Measurements from ENCODE around the gene NTMT1.

The NTMT1 gene

GRCh38 chr9:129637673-129638439 is 11.9 kb downstream of the NTMT1 start:
- no peak for DNase-seq

- no peak for DNase-seq
These were observed 13.2 kb downstream of the NTMT1 start for GRCh38 chr9:129639034-129639630.

- DNase-seq: no peak
These were observed 13.8 kb downstream of the NTMT1 start for GRCh38 chr9:129639756-129640085.

GRCh38 chr9:129640086-129640870 is 14.3 kb downstream of the NTMT1 start:
- peak; percentile 42 for DNase-seq

GRCh38 chr9:129640871-129641749 is 15.1 kb downstream of the NTMT1 start:
- DNase-seq: no peak

GRCh38 chr9:129641750-129642585 is 16.0 kb downstream of the NTMT1 start, which contains the start of gene ASB6:
ASB6 (minus strand) TSS chr9:129642151; CDS start chr9:129641999, 152 bp downstream.
- DNase-seq: peak; percentile 97

GRCh38 chr9:129643706-129644105 is 17.7 kb downstream of the NTMT1 start:
- no peak for DNase-seq

- DNase-seq: no peak
These were observed 18.4 kb downstream of the NTMT1 start for GRCh38 chr9:129644365-129644764.

- no peak for DNase-seq
These were observed 18.9 kb downstream of the NTMT1 start for GRCh38 chr9:129644902-129645301.

- no peak for DNase-seq
These were observed 20.3 kb downstream of the NTMT1 start for GRCh38 chr9:129646252-129646651.

GRCh38 chr9:129646654-129647053 is 20.7 kb downstream of the NTMT1 start:
- DNase-seq: no peak

GRCh38 chr9:129647635-129648034 is 21.7 kb downstream of the NTMT1 start:
- DNase-seq: no peak

GRCh38 chr9:129648092-129648763 is 22.3 kb downstream of the NTMT1 start:
- peak; percentile 85 for DNase-seq

- no peak for DNase-seq
These were observed 22.8 kb downstream of the NTMT1 start for GRCh38 chr9:129648764-129649115.

- DNase-seq: peak; percentile 92
These were observed 24.0 kb downstream of the NTMT1 start for GRCh38 chr9:129649726-129650679.

- DNase-seq: peak; percentile 63
These were observed 24.8 kb downstream of the NTMT1 start for GRCh38 chr9:129650680-129651235.

- no peak for DNase-seq
These were observed 28.0 kb downstream of the NTMT1 start for GRCh38 chr9:129653823-129654553.

GRCh38 chr9:129654554-129655040 is 28.6 kb downstream of the NTMT1 start:
- DNase-seq: no peak

GRCh38 chr9:129655154-129655553 is 29.2 kb downstream of the NTMT1 start:
- DNase-seq: no peak
